GM12878 (cell line): ENCODE measurements around the gene ANKRD33B. TPM values are rescaled to one million over a fixed set of nuclear protein-coding genes. Genes with fewer than 3 reads are reported as not detected.

ENCODE experiments used
- CEBPZ ChIP-seq: fragments of 150-350 bp; IDR thresholded peaks from 2 replicates; pipeline ENCODE4 v1.6.1; 2016; ENCODE audit warnings: low read depth, low read length
- CHD4 ChIP-seq: fragments of 200-600 bp; sonication (generic); IDR thresholded peaks from 2 replicates; pipeline ENCODE4 v1.6.1; 2016; ENCODE audit warnings: mild to moderate bottlenecking
- E2F8 ChIP-seq: fragments of 450-650 bp; IDR thresholded peaks from 2 replicates; pipeline ENCODE4 v1.6.1; 2018; ENCODE audit warnings: mild to moderate bottlenecking, low read depth, moderate library complexity; ENCODE audit not compliant: partially characterized antibody
- ETV6 ChIP-seq, 2 experiments: fragments of 450-650 bp in 1 of 2; IDR thresholded peaks in 1 of 2; conservative IDR thresholded peaks in 1 of 2; 2 replicates each; pipeline ENCODE4 v1.6.1; 2014; ENCODE audit warnings: antibody characterized with exemption in 1 of 2, borderline replicate concordance in 1 of 2, low read depth in 1 of 2, mild to moderate bottlenecking in 1 of 2, moderate library complexity in 1 of 2
- polyA plus RNA-seq, 11 experiments: library from polyadenylated mRNA; depleted of rRNA in 4 of 11; unstranded in 6 of 11; stranded (reverse) in 5 of 11; fragments of >200 nt; fragmentation: Nextera tagmentation in 4 of 11; fragmentation: Illumina TruSeq in 1 of 11; extraction: Ambion mirVana in 4 of 11; extraction: Trizol in 1 of 11; gene quantifications; 1 replicate in 1 of 11; 2 replicates in 10 of 11; pipeline versions ENCODE4 v1.2.1 to v1.2.3, GENCODE V29; 2011 to 2016; ENCODE audit warnings: inconsistent platforms in 2 of 11, missing spikeins in 2 of 11, low read depth in 1 of 11
- total RNA-seq, 4 experiments: library from RNA; depleted of rRNA in 3 of 4; stranded (reverse); fragments of >200 nt in 3 of 4; fragmentation: Illumina TruSeq in 1 of 4; extraction: Trizol in 1 of 4; gene quantifications; 2 replicates each; pipeline versions ENCODE4 v1.2.1 to v1.2.3, GENCODE V29; 2013 to 2021
- TF ChIP-seq, protein P1 (sequence below): IDR thresholded peaks from 2 replicates; pipeline ENCODE4 v1.6.1; 2011; ENCODE audit warnings: low read depth, low read length, improper control_type of control experiment, borderline replicate concordance
- TF ChIP-seq, protein P2 (sequence below): fragments of 450-650 bp; IDR thresholded peaks from 2 replicates; pipeline ENCODE4 v1.6.1; 2018; ENCODE audit warnings: borderline replicate concordance, mild to moderate bottlenecking; ENCODE audit not compliant: partially characterized antibody
- TF ChIP-seq, protein P3 (sequence below): IDR thresholded peaks from 2 replicates; pipeline ENCODE4 v1.6.1; 2012; ENCODE audit warnings: improper control_type of control experiment, low read depth, low read length; ENCODE audit not compliant: insufficient replicate concordance

The ANKRD33B gene
- total and polyA plus RNA-seq, 10 of the 15 experiments (the other 5 are each of a cell fraction or from before 2014, with no cell fraction given) = 4.9 to 61.6 (median 15.6) TPM

DNA sequence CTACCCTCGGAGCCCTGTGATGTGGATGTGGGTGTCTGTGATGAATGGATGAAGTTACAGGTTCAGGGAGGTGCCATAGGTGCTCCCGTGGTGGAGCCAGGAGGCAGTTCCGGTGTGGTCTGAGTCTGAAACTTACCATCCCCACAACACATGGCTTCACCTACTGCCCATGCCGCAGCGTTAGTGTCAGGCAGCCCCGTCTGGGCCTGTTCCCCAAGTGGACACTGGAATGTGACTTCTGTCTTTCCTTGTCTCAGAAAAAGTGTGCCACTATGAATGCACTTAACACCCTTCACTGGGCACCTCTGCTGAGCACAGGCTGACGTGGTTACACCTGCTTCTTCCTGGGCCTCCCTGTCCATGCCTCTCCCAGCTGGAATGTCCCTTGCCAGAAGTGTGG, 8.6 kb downstream of the ANKRD33B start (continued):
- TF ChIP-seq ETV6 (conservative IDR thresholded peaks at IDR 0.05 in 1 of 2, IDR thresholded peaks at IDR 0.05 in 1 of 2; ENCODE audit: borderline replicate concordance in 1 of 2, low read depth in 1 of 2) (no peak), CHD4 (no peak), CEBPZ (no peak), E2F8 (no peak)
- TF ChIP-seq, protein P1, sequence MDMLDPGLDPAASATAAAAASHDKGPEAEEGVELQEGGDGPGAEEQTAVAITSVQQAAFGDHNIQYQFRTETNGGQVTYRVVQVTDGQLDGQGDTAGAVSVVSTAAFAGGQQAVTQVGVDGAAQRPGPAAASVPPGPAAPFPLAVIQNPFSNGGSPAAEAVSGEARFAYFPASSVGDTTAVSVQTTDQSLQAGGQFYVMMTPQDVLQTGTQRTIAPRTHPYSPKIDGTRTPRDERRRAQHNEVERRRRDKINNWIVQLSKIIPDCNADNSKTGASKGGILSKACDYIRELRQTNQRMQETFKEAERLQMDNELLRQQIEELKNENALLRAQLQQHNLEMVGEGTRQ = no peak
- TF ChIP-seq, protein P2, sequence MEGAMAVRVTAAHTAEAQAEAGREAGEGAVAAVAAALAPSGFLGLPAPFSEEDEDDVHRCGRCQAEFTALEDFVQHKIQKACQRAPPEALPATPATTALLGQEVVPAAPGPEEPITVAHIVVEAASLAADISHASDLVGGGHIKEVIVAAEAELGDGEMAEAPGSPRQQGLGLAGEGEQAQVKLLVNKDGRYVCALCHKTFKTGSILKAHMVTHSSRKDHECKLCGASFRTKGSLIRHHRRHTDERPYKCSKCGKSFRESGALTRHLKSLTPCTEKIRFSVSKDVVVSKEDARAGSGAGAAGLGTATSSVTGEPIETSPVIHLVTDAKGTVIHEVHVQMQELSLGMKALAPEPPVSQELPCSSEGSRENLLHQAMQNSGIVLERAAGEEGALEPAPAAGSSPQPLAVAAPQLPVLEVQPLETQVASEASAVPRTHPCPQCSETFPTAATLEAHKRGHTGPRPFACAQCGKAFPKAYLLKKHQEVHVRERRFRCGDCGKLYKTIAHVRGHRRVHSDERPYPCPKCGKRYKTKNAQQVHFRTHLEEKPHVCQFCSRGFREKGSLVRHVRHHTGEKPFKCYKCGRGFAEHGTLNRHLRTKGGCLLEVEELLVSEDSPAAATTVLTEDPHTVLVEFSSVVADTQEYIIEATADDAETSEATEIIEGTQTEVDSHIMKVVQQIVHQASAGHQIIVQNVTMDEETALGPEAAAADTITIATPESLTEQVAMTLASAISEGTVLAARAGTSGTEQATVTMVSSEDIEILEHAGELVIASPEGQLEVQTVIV = no peak
- TF ChIP-seq, protein P3, sequence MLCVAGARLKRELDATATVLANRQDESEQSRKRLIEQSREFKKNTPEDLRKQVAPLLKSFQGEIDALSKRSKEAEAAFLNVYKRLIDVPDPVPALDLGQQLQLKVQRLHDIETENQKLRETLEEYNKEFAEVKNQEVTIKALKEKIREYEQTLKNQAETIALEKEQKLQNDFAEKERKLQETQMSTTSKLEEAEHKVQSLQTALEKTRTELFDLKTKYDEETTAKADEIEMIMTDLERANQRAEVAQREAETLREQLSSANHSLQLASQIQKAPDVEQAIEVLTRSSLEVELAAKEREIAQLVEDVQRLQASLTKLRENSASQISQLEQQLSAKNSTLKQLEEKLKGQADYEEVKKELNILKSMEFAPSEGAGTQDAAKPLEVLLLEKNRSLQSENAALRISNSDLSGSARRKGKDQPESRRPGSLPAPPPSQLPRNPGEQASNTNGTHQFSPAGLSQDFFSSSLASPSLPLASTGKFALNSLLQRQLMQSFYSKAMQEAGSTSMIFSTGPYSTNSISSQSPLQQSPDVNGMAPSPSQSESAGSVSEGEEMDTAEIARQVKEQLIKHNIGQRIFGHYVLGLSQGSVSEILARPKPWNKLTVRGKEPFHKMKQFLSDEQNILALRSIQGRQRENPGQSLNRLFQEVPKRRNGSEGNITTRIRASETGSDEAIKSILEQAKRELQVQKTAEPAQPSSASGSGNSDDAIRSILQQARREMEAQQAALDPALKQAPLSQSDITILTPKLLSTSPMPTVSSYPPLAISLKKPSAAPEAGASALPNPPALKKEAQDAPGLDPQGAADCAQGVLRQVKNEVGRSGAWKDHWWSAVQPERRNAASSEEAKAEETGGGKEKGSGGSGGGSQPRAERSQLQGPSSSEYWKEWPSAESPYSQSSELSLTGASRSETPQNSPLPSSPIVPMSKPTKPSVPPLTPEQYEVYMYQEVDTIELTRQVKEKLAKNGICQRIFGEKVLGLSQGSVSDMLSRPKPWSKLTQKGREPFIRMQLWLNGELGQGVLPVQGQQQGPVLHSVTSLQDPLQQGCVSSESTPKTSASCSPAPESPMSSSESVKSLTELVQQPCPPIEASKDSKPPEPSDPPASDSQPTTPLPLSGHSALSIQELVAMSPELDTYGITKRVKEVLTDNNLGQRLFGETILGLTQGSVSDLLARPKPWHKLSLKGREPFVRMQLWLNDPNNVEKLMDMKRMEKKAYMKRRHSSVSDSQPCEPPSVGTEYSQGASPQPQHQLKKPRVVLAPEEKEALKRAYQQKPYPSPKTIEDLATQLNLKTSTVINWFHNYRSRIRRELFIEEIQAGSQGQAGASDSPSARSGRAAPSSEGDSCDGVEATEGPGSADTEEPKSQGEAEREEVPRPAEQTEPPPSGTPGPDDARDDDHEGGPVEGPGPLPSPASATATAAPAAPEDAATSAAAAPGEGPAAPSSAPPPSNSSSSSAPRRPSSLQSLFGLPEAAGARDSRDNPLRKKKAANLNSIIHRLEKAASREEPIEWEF = no peak
